ENCODE results near the gene PLEKHA5.

PLEKHA5 gene

GRCh38 chr12:19151298-19151697 lies 21.8 kb downstream of the PLEKHA5 start (continued):
- TF ChIP-seq GLIS3 (CRISPR knock-in tag; IDR thresholded peaks at IDR 0.05) (no peak), ZC3H10 (CRISPR knock-in tag; IDR thresholded peaks at IDR 0.05) (no peak), CREB5 (CRISPR knock-in tag; IDR thresholded peaks at IDR 0.05; ENCODE audit: low read depth) (no peak), ESRRG (CRISPR knock-in tag; IDR thresholded peaks at IDR 0.05) (no peak), OSR1 (CRISPR knock-in tag; IDR thresholded peaks at IDR 0.05) (no peak), TOX (CRISPR knock-in tag; IDR thresholded peaks at IDR 0.05; ENCODE audit: borderline replicate concordance) (no peak), BACH2 (CRISPR knock-in tag; IDR thresholded peaks at IDR 0.05; ENCODE audit: borderline replicate concordance) (no peak), ISL1 (CRISPR knock-in tag; IDR thresholded peaks at IDR 0.05) (no peak)
- TF ChIP-seq, protein P1, sequence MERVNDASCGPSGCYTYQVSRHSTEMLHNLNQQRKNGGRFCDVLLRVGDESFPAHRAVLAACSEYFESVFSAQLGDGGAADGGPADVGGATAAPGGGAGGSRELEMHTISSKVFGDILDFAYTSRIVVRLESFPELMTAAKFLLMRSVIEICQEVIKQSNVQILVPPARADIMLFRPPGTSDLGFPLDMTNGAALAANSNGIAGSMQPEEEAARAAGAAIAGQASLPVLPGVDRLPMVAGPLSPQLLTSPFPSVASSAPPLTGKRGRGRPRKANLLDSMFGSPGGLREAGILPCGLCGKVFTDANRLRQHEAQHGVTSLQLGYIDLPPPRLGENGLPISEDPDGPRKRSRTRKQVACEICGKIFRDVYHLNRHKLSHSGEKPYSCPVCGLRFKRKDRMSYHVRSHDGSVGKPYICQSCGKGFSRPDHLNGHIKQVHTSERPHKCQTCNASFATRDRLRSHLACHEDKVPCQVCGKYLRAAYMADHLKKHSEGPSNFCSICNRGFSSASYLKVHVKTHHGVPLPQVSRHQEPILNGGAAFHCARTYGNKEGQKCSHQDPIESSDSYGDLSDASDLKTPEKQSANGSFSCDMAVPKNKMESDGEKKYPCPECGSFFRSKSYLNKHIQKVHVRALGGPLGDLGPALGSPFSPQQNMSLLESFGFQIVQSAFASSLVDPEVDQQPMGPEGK (CRISPR knock-in tag; IDR thresholded peaks at IDR 0.05; ENCODE audit: borderline replicate concordance), result no peak

GRCh38 chr12:19153396-19153795 lies 23.9 kb downstream of the PLEKHA5 start:
- no peak for ATAC-seq
- TF ChIP-seq ZFP3 (CRISPR knock-in tag; IDR thresholded peaks at IDR 0.05), result no peak
- TF ChIP-seq ZNF565 (CRISPR knock-in tag; conservative IDR thresholded peaks at IDR 0.05; ENCODE audit: low read depth), result no peak
- TF ChIP-seq TOX (CRISPR knock-in tag; IDR thresholded peaks at IDR 0.05; ENCODE audit: borderline replicate concordance), result no peak
- no peak for TF ChIP-seq ZNF8 (CRISPR knock-in tag; IDR thresholded peaks at IDR 0.05)
- TF ChIP-seq OSR1 (CRISPR knock-in tag; IDR thresholded peaks at IDR 0.05), result no peak
- no peak for TF ChIP-seq CREB5 (CRISPR knock-in tag; IDR thresholded peaks at IDR 0.05; ENCODE audit: low read depth)
- no peak for TF ChIP-seq SNAI2 (CRISPR knock-in tag; IDR thresholded peaks at IDR 0.05)

DNA sequence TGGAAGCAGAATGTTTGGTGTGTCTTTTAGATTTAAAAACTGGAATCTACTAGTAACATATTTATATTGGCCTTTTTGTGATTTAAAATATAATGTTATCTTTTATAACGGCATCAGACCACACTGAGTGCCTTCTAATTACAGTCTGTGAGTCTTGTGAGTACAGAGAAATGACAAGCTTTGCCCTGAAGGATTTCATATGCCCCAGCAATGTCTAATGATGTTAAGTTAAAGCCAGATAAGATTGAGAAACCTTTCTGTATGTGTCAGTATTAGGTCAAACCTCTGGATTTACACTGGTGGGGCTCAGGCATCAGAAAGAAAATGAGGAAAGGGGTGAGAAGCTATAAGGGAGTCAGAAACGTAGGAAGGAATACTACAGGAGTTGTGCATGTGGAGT lies 25.2 kb downstream of the PLEKHA5 start:
- ATAC-seq, result no peak

GRCh38 chr12:19155981-19156734 lies 26.6 kb downstream of the PLEKHA5 start:
- ATAC-seq, result no peak
- no peak for TF ChIP-seq CSRNP3 (CRISPR knock-in tag; IDR thresholded peaks at IDR 0.05)
- TF ChIP-seq ESRRG (CRISPR knock-in tag; IDR thresholded peaks at IDR 0.05), result no peak
- no peak for TF ChIP-seq ZNF70 (CRISPR knock-in tag; IDR thresholded peaks at IDR 0.05)
- TF ChIP-seq PPARA (CRISPR knock-in tag; IDR thresholded peaks at IDR 0.05; ENCODE audit: borderline replicate concordance), result no peak
- TF ChIP-seq, protein P2, sequence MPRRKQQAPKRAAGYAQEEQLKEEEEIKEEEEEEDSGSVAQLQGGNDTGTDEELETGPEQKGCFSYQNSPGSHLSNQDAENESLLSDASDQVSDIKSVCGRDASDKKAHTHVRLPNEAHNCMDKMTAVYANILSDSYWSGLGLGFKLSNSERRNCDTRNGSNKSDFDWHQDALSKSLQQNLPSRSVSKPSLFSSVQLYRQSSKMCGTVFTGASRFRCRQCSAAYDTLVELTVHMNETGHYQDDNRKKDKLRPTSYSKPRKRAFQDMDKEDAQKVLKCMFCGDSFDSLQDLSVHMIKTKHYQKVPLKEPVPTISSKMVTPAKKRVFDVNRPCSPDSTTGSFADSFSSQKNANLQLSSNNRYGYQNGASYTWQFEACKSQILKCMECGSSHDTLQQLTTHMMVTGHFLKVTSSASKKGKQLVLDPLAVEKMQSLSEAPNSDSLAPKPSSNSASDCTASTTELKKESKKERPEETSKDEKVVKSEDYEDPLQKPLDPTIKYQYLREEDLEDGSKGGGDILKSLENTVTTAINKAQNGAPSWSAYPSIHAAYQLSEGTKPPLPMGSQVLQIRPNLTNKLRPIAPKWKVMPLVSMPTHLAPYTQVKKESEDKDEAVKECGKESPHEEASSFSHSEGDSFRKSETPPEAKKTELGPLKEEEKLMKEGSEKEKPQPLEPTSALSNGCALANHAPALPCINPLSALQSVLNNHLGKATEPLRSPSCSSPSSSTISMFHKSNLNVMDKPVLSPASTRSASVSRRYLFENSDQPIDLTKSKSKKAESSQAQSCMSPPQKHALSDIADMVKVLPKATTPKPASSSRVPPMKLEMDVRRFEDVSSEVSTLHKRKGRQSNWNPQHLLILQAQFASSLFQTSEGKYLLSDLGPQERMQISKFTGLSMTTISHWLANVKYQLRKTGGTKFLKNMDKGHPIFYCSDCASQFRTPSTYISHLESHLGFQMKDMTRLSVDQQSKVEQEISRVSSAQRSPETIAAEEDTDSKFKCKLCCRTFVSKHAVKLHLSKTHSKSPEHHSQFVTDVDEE (CRISPR knock-in tag; IDR thresholded peaks at IDR 0.05), result no peak
- no peak for TF ChIP-seq TCF4 (CRISPR knock-in tag; IDR thresholded peaks at IDR 0.05; ENCODE audit: borderline replicate concordance)
- no peak for TF ChIP-seq ZC3H10 (CRISPR knock-in tag; IDR thresholded peaks at IDR 0.05)
- TF ChIP-seq OSR1 (CRISPR knock-in tag; IDR thresholded peaks at IDR 0.05), result no peak
- TF ChIP-seq, protein P3, sequence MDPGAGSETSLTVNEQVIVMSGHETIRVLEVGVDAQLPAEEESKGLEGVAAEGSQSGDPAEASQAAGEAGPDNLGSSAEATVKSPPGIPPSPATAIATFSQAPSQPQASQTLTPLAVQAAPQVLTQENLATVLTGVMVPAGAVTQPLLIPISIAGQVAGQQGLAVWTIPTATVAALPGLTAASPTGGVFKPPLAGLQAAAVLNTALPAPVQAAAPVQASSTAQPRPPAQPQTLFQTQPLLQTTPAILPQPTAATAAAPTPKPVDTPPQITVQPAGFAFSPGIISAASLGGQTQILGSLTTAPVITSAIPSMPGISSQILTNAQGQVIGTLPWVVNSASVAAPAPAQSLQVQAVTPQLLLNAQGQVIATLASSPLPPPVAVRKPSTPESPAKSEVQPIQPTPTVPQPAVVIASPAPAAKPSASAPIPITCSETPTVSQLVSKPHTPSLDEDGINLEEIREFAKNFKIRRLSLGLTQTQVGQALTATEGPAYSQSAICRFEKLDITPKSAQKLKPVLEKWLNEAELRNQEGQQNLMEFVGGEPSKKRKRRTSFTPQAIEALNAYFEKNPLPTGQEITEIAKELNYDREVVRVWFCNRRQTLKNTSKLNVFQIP (CRISPR knock-in tag; IDR thresholded peaks at IDR 0.05; ENCODE audit: borderline replicate concordance, low read depth), result no peak
- TF ChIP-seq ZFP3 (CRISPR knock-in tag; IDR thresholded peaks at IDR 0.05), result no peak
- TF ChIP-seq CREB5 (CRISPR knock-in tag; IDR thresholded peaks at IDR 0.05; ENCODE audit: low read depth), result no peak
- TF ChIP-seq RARB (CRISPR knock-in tag; IDR thresholded peaks at IDR 0.05), result no peak
- no peak for TF ChIP-seq ISL1 (CRISPR knock-in tag; IDR thresholded peaks at IDR 0.05)
- no peak for TF ChIP-seq ARNTL (CRISPR knock-in tag; IDR thresholded peaks at IDR 0.05; ENCODE audit: borderline replicate concordance, low read depth)
- TF ChIP-seq GLIS3 (CRISPR knock-in tag; IDR thresholded peaks at IDR 0.05), result no peak

More for the DNA sequence above, 25.2 kb downstream of the PLEKHA5 start:
- no peak for TF ChIP-seq BACH2 (CRISPR knock-in tag; IDR thresholded peaks at IDR 0.05; ENCODE audit: borderline replicate concordance)
- no peak for TF ChIP-seq ARNTL (CRISPR knock-in tag; IDR thresholded peaks at IDR 0.05; ENCODE audit: borderline replicate concordance, low read depth)
- no peak for TF ChIP-seq RARB (CRISPR knock-in tag; IDR thresholded peaks at IDR 0.05)

All from SK-N-SH treated with all-trans-retinoic acid at 6 μM for 48 hours (cell line).